ENCODE results near the gene FAM131B.
A peak's percentile ranks its signal among the peaks of the same experiment; 100 is the strongest.

Gene FAM131B

DNA sequence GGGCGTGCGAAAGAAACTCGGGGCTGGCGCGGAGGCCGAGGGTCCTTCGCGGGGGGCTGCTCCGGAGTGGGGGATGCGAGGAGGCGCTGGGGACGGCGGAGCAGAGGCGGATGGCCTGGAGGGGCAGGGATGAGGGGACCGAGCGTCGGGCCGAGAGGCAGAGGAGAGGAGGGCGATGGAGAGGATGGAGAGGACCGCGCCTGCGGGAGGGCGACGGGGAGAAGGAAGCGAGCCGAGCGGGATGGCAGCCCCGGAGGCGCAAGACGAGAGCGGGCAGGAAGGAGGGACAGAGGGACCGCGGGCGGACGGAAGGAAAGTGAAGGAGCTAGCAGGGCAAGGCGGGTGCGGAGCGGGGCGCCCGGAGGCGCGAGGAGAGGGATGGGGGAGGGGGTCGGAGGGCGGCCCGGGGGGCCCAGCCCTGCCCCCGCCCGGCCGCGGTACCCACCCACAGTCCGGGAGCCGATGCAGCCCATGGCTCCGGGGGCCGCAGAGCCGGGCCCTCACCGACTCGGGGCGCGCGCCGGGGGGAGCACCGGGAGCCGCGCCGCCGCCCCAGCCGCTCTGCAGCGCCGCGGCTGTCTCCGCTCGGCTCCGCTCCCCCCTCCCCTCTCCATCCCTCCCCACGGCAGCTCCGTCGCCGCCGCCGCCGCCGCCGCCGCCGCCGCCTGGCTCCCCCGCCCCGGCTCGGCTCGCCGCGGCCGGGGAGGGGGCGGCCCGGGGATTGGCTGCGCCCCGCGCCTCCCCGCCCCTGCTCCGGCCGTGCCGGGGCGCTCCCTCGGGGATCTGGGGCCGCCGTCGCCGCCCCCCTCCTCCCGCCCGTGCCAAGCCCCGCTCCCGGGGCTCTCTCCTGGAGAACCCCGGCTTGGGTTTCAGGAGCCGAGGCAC lies at the start of gene FAM131B:
TSS of gene FAM131B (minus strand) at position 583 of the 885 bp plus-strand sequence. CDS start at position 473, 110 bp downstream.
- Histone ChIP-seq H3K27ac (ENCODE audit: low read depth, low read length) (no peak within 1 kb of the TSS), H3K4me1 (ENCODE audit: control insufficient read depth in 1 of 2, insufficient read depth in 2 of 2, low read length in 2 of 2) (peaks cover 0 to under 1% of the 10 kb centered on the region in 2 donors), H3K9me3 (ENCODE audit: control insufficient read depth in 1 of 2, low read length in 2 of 2) (no peaks in the 10 kb centered on the region), H3K9ac (ENCODE audit: low read depth in 1 of 2, low read length in 2 of 2) (peak within 1 kb of the TSS in 1 of 2 donors; percentile 25), H3K27me3 (ENCODE audit: control insufficient read depth in 1 of 2, insufficient read depth in 2 of 2, low read length in 2 of 2) (peaks cover 16% of the 10 kb centered on the region in 2 donors), H3K4me3 (ENCODE audit: low read depth in 1 of 2, low read length in 2 of 2) (peak within 1 kb of the TSS; percentile 66 to 75), H3K36me3 (ENCODE audit: control insufficient read depth in 1 of 2, insufficient read depth in 2 of 2, low read length in 2 of 2) (no peaks in the 10 kb centered on the region)

- Histone ChIP-seq H3K9me3 (ENCODE audit: control insufficient read depth in 1 of 2, low read length in 2 of 2) (no peaks in the 10 kb centered on the region), H3K27ac (ENCODE audit: low read depth, low read length) (no peak overlapping the region), H3K36me3 (ENCODE audit: control insufficient read depth in 1 of 2, insufficient read depth in 2 of 2, low read length in 2 of 2) (no peaks in the 10 kb centered on the region), H3K9ac (ENCODE audit: low read depth in 1 of 2, low read length in 2 of 2) (no peak overlapping the region), H3K4me3 (ENCODE audit: low read depth in 1 of 2, low read length in 2 of 2) (no peak overlapping the region), H3K27me3 (ENCODE audit: control insufficient read depth in 1 of 2, insufficient read depth in 2 of 2, low read length in 2 of 2) (no peaks in the 10 kb centered on the region), H3K4me1 (ENCODE audit: control insufficient read depth in 1 of 2, insufficient read depth in 2 of 2, low read length in 2 of 2) (peaks cover 36 to 41% of the 10 kb centered on the region in 2 donors)
Measured at GRCh38 chr7:143411976-143412708, 49.6 kb upstream of the FAM131B start.

GRCh38 chr7:143410521-143411004 lies 48.0 kb upstream of the FAM131B start:
- Histone ChIP-seq H3K27ac (ENCODE audit: low read depth, low read length) (no peak overlapping the region), H3K27me3 (ENCODE audit: control insufficient read depth in 1 of 2, insufficient read depth in 2 of 2, low read length in 2 of 2) (no peaks in the 10 kb centered on the region), H3K4me1 (ENCODE audit: control insufficient read depth in 1 of 2, insufficient read depth in 2 of 2, low read length in 2 of 2) (peaks cover 46 to 52% of the 10 kb centered on the region in 2 donors)

GRCh38 chr7:143408686-143409561 lies 46.4 kb upstream of the FAM131B start, which contains the start of gene EPHA1:
Gene EPHA1 (minus strand): TSS chr7:143408856. CDS start chr7:143408805, 51 bp downstream.
- Histone ChIP-seq H3K36me3 (ENCODE audit: control insufficient read depth in 1 of 2, insufficient read depth in 2 of 2, low read length in 2 of 2) (peaks cover 0 to 3% of the 10 kb centered on the region in 2 donors), H3K9ac (ENCODE audit: low read depth in 1 of 2, low read length in 2 of 2) (peak within 1 kb of the TSS; percentile 73 to 83), H3K27ac (ENCODE audit: low read depth, low read length) (peak within 1 kb of the TSS; percentile 41)

More at GRCh38 chr7:143410521-143411004, 48.0 kb upstream of the FAM131B start:
- no peaks in the 10 kb centered on the region for H3K9me3 ChIP-seq (ENCODE audit: control insufficient read depth in 1 of 2, low read length in 2 of 2)
- H3K36me3 ChIP-seq (ENCODE audit: control insufficient read depth in 1 of 2, insufficient read depth in 2 of 2, low read length in 2 of 2): no peaks in the 10 kb centered on the region
- peak overlapping the region in 1 of 2 donors; percentile 20 for H3K9ac ChIP-seq (ENCODE audit: low read depth in 1 of 2, low read length in 2 of 2)
- H3K4me3 ChIP-seq (ENCODE audit: low read depth in 1 of 2, low read length in 2 of 2): no peak overlapping the region

DNA sequence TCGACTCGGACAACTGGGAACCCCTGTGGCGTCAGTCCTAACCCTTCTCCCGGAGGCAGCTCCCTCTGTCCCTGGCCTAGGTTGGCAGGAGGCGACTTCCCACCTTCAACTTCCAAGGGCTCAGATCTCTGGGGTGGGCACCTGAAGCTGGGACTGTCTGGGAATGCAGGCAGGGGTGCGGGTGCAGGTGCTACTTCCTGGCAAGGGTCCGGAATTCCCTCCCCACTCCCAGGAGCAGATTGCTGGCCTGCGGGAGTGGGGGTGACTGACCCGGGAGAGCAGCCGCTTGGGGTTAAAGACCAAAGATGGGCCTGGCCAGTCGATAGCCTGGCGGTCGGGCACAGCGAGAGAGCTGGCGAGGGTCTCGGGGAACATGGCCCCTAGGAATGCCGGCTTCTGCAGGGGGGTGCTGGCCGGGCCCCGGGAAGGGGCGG lies 45.8 kb upstream of the FAM131B start:
- H3K27ac ChIP-seq (ENCODE audit: low read depth, low read length): no peak overlapping the region
- peaks cover 0 to 3% of the 10 kb centered on the region in 2 donors for H3K36me3 ChIP-seq (ENCODE audit: control insufficient read depth in 1 of 2, insufficient read depth in 2 of 2, low read length in 2 of 2)
- peak overlapping the region; percentile 73 to 83 for H3K9ac ChIP-seq (ENCODE audit: low read depth in 1 of 2, low read length in 2 of 2)
- H3K27me3 ChIP-seq (ENCODE audit: control insufficient read depth in 1 of 2, insufficient read depth in 2 of 2, low read length in 2 of 2): no peaks in the 10 kb centered on the region
- peaks cover 50 to 57% of the 10 kb centered on the region in 2 donors for H3K4me1 ChIP-seq (ENCODE audit: control insufficient read depth in 1 of 2, insufficient read depth in 2 of 2, low read length in 2 of 2)
- no peaks in the 10 kb centered on the region for H3K9me3 ChIP-seq (ENCODE audit: control insufficient read depth in 1 of 2, low read length in 2 of 2)
- H3K4me3 ChIP-seq (ENCODE audit: low read depth in 1 of 2, low read length in 2 of 2): peak overlapping the region; percentile 74 to 86

More at GRCh38 chr7:143408686-143409561, 46.4 kb upstream of the FAM131B start, which contains the start of gene EPHA1:
- H3K4me1 ChIP-seq (ENCODE audit: control insufficient read depth in 1 of 2, insufficient read depth in 2 of 2, low read length in 2 of 2): peaks cover 54 to 61% of the 10 kb centered on the region in 2 donors
- peak within 1 kb of the TSS; percentile 74 to 86 for H3K4me3 ChIP-seq (ENCODE audit: low read depth in 1 of 2, low read length in 2 of 2)
- H3K27me3 ChIP-seq (ENCODE audit: control insufficient read depth in 1 of 2, insufficient read depth in 2 of 2, low read length in 2 of 2): no peaks in the 10 kb centered on the region
- no peaks in the 10 kb centered on the region for H3K9me3 ChIP-seq (ENCODE audit: control insufficient read depth in 1 of 2, low read length in 2 of 2)

DNA sequence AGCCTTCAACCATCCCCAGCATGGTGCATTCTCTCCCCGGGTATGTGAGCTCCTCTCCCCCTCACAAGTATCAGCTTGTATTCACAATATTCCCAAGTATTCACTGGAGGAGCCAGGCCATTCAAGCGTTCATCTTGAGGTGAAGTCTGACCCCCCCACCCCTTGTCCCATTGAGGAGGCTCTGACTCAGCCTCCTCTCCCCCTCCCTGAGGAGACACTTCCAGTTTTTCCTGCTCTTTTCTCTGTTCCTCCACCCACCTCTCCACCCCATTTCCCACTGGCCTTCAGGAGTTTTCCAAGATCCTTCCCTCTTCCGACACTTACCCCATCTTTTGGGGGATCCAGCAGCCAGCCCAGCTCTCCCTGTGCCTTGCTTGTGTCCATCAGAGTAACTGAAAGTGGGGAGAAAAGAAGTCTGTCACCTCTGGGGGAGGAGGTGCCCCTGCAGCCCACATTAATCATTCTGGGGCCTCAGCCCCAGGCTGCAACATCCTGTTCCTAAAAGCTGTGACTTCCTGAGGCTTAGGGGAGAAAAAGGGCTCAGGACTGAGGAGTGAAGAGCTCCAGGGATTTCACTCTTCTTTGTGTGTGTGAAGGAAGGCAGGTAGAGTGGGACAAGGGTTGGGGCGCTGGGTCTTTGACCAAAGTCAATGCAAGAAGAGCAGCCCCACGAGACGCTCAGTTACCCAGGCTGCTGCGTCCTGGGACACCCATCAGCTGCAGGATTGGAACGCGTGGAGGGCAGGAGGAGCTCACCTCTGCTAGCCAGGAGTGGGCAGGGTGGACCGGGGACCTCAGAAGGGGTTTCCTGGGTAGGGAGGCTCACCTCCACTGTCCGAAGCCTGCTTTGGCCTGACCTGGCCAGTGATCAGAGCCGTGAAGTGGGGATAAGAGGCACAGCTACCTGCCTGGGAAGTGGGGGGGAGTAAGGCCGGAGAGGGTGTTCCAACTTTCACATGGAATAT lies 45.1 kb upstream of the FAM131B start:
- H3K9ac ChIP-seq (ENCODE audit: low read depth in 1 of 2, low read length in 2 of 2): peak overlapping the region; percentile 73 to 83

DNA sequence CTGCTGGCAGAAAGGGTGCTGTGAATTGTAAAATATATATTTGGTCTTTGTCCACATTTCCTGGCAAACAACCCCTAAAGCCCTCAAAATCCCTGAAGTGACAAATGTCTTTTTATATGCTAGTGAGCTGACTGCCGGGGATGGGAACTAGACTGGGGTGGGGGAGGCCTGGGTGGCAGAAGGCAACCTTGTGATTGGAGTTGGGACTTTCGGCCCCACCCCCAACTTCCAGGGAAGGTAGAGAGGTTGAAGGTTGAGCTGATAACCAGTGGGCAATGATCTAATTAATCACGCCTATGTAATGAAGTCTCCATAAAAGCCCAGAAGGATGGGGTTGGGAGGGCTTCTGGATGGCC lies 43.5 kb upstream of the FAM131B start:
- peaks cover 38 to 51% of the 10 kb centered on the region in 2 donors for H3K4me1 ChIP-seq (ENCODE audit: control insufficient read depth in 1 of 2, insufficient read depth in 2 of 2, low read length in 2 of 2)

More for the DNA sequence above, 45.1 kb upstream of the FAM131B start:
- Histone ChIP-seq H3K4me3 (ENCODE audit: low read depth in 1 of 2, low read length in 2 of 2) (peak overlapping the region; percentile 74 to 86), H3K36me3 (ENCODE audit: control insufficient read depth in 1 of 2, insufficient read depth in 2 of 2, low read length in 2 of 2) (peaks cover 0 to 5% of the 10 kb centered on the region in 2 donors), H3K27me3 (ENCODE audit: control insufficient read depth in 1 of 2, insufficient read depth in 2 of 2, low read length in 2 of 2) (no peaks in the 10 kb centered on the region), H3K9me3 (ENCODE audit: control insufficient read depth in 1 of 2, low read length in 2 of 2) (no peaks in the 10 kb centered on the region), H3K4me1 (ENCODE audit: control insufficient read depth in 1 of 2, insufficient read depth in 2 of 2, low read length in 2 of 2) (peaks cover 43 to 51% of the 10 kb centered on the region in 2 donors), H3K27ac (ENCODE audit: low read depth, low read length) (no peak overlapping the region)

GRCh38 chr7:143405173-143406001 lies 42.9 kb upstream of the FAM131B start:
- H3K4me3 ChIP-seq (ENCODE audit: low read depth in 1 of 2, low read length in 2 of 2): peak overlapping the region; percentile 5 to 74
- H3K4me1 ChIP-seq (ENCODE audit: control insufficient read depth in 1 of 2, insufficient read depth in 2 of 2, low read length in 2 of 2): peaks cover 34 to 48% of the 10 kb centered on the region in 2 donors
- H3K9me3 ChIP-seq (ENCODE audit: control insufficient read depth in 1 of 2, low read length in 2 of 2): no peaks in the 10 kb centered on the region
- H3K9ac ChIP-seq (ENCODE audit: low read depth in 1 of 2, low read length in 2 of 2): no peak overlapping the region
- no peak overlapping the region for H3K27ac ChIP-seq (ENCODE audit: low read depth, low read length)
- H3K27me3 ChIP-seq (ENCODE audit: control insufficient read depth in 1 of 2, insufficient read depth in 2 of 2, low read length in 2 of 2): no peaks in the 10 kb centered on the region
- peaks cover 3 to 10% of the 10 kb centered on the region in 2 donors for H3K36me3 ChIP-seq (ENCODE audit: control insufficient read depth in 1 of 2, insufficient read depth in 2 of 2, low read length in 2 of 2)

More for the DNA sequence above, 43.5 kb upstream of the FAM131B start:
- H3K27me3 ChIP-seq (ENCODE audit: control insufficient read depth in 1 of 2, insufficient read depth in 2 of 2, low read length in 2 of 2): no peaks in the 10 kb centered on the region
- H3K9me3 ChIP-seq (ENCODE audit: control insufficient read depth in 1 of 2, low read length in 2 of 2): no peaks in the 10 kb centered on the region
- H3K9ac ChIP-seq (ENCODE audit: low read depth in 1 of 2, low read length in 2 of 2): no peak overlapping the region
- peaks cover 0 to 8% of the 10 kb centered on the region in 2 donors for H3K36me3 ChIP-seq (ENCODE audit: control insufficient read depth in 1 of 2, insufficient read depth in 2 of 2, low read length in 2 of 2)
- H3K4me3 ChIP-seq (ENCODE audit: low read depth in 1 of 2, low read length in 2 of 2): peak overlapping the region; percentile 5 to 74
- no peak overlapping the region for H3K27ac ChIP-seq (ENCODE audit: low read depth, low read length)

Measured in duodenal mucosa (tissue), 2 donors.